ENCODE data around the gene HDDC3.
"Not testable (repeated sequence)": the region's sequence is repeated elsewhere in the genome, so short reads cannot be mapped to it uniquely, and the experiment has no call there.

Gene HDDC3

GRCh38 chr15:90910441-90911301, 21.7 kb downstream of the HDDC3 start:
- no peak for TF ChIP-seq NFRKB (IDR thresholded peaks at IDR 0.05)
- no peak for TF ChIP-seq FOXK2 (IDR thresholded peaks at IDR 0.05)
- TF ChIP-seq PKNOX1 (IDR thresholded peaks at IDR 0.05) = no peak
- TF ChIP-seq FOXM1 (IDR thresholded peaks at IDR 0.05; ENCODE audit: borderline replicate concordance) = no peak
- no peak for TF ChIP-seq SP1 (IDR thresholded peaks at IDR 0.05)
- no peak for TF ChIP-seq FOXA1 (IDR thresholded peaks at IDR 0.05)
- TF ChIP-seq SUZ12 (IDR thresholded peaks at IDR 0.05) = no peak
- TF ChIP-seq ELF4 (IDR thresholded peaks at IDR 0.05) = no peak
- TF ChIP-seq CTBP1 (IDR thresholded peaks at IDR 0.05; ENCODE audit: borderline replicate concordance) = no peak
- TF ChIP-seq L3MBTL2 (conservative IDR thresholded peaks at IDR 0.05) = no peak
- TF ChIP-seq TARDBP (IDR thresholded peaks at IDR 0.05) = no peak
- POLR2A ChIA-PET = no interaction called here
- CTCF ChIA-PET = no interaction called here
- DNase-seq (ENCODE audit: extremely low spot score) = no peak

GRCh38 chr15:90909976-90910375, 22.4 kb downstream of the HDDC3 start:
- CTCF ChIA-PET = no interaction called here

GRCh38 chr15:90909449-90909848, 22.9 kb downstream of the HDDC3 start:
- DNase-seq (ENCODE audit: extremely low spot score); POLR2A ChIA-PET; CTCF ChIA-PET: not testable (repeated sequence)

More at GRCh38 chr15:90909976-90910375, 22.4 kb downstream of the HDDC3 start:
- DNase-seq (ENCODE audit: extremely low spot score) = no peak
- POLR2A ChIA-PET = no interaction called here
- TF ChIP-seq CTBP1 (IDR thresholded peaks at IDR 0.05; ENCODE audit: borderline replicate concordance) (no peak), PKNOX1 (IDR thresholded peaks at IDR 0.05) (no peak), L3MBTL2 (conservative IDR thresholded peaks at IDR 0.05) (no peak), FOXM1 (IDR thresholded peaks at IDR 0.05; ENCODE audit: borderline replicate concordance) (no peak), FOXK2 (IDR thresholded peaks at IDR 0.05) (no peak), ELF4 (IDR thresholded peaks at IDR 0.05) (no peak), TARDBP (IDR thresholded peaks at IDR 0.05) (no peak), HDGF (IDR thresholded peaks at IDR 0.05; ENCODE audit: borderline replicate concordance) (no peak), FOXA1 (IDR thresholded peaks at IDR 0.05) (no peak), SUZ12 (IDR thresholded peaks at IDR 0.05) (no peak), SP1 (IDR thresholded peaks at IDR 0.05) (no peak), BHLHE40 (IDR thresholded peaks at IDR 0.05; ENCODE audit: borderline replicate concordance) (no peak), ZNF384 (IDR thresholded peaks at IDR 0.05) (no peak), ARNT (IDR thresholded peaks at IDR 0.05) (no peak), NFRKB (IDR thresholded peaks at IDR 0.05) (no peak)

GRCh38 chr15:90907838-90908507, 24.4 kb downstream of the HDDC3 start:
- ChIA-PET POLR2A (no interaction called here), CTCF (no interaction called here)
- TF ChIP-seq L3MBTL2 (conservative IDR thresholded peaks at IDR 0.05) = no peak
- TF ChIP-seq FOXK2 (IDR thresholded peaks at IDR 0.05) = no peak
- TF ChIP-seq FOXA1 (IDR thresholded peaks at IDR 0.05) = no peak
- DNase-seq (ENCODE audit: extremely low spot score) = no peak

- ChIA-PET POLR2A (interaction anchor here (7.5 kb wide), 1 partner anchor 25 kb away, joined by 142 read pairs; the partner anchor contains the start of genes HDDC3 and UNC45A), CTCF (no interaction called here)
- TF ChIP-seq ZNF384 (IDR thresholded peaks at IDR 0.05) (no peak), L3MBTL2 (conservative IDR thresholded peaks at IDR 0.05) (no peak), ARNT (IDR thresholded peaks at IDR 0.05) (no peak), CTBP1 (IDR thresholded peaks at IDR 0.05; ENCODE audit: borderline replicate concordance) (no peak), SP1 (IDR thresholded peaks at IDR 0.05) (no peak), NFRKB (IDR thresholded peaks at IDR 0.05) (no peak), FOXA1 (IDR thresholded peaks at IDR 0.05) (no peak), TARDBP (IDR thresholded peaks at IDR 0.05) (no peak), SUZ12 (IDR thresholded peaks at IDR 0.05) (no peak), FOXM1 (IDR thresholded peaks at IDR 0.05; ENCODE audit: borderline replicate concordance) (no peak), ELF4 (IDR thresholded peaks at IDR 0.05) (no peak), BHLHE40 (IDR thresholded peaks at IDR 0.05; ENCODE audit: borderline replicate concordance) (no peak), HDGF (IDR thresholded peaks at IDR 0.05; ENCODE audit: borderline replicate concordance) (no peak), LEF1 (IDR thresholded peaks at IDR 0.05; ENCODE audit: borderline replicate concordance) (no peak), FOXK2 (IDR thresholded peaks at IDR 0.05) (no peak), PKNOX1 (IDR thresholded peaks at IDR 0.05) (no peak)
- DNase-seq (ENCODE audit: extremely low spot score) = no peak
Measured at GRCh38 chr15:90907051-90907660, 25.2 kb downstream of the HDDC3 start.

Measured in HEK293T (cell line).